Measurements from ENCODE around the gene FHIT. TPM values are rescaled to one million over a fixed set of nuclear protein-coding genes. Genes with fewer than 3 reads are reported as not detected.

FHIT gene
- total and polyA plus RNA-seq, 4 donors = 2.6 to 21.3 (median 8.7) TPM

DNA sequence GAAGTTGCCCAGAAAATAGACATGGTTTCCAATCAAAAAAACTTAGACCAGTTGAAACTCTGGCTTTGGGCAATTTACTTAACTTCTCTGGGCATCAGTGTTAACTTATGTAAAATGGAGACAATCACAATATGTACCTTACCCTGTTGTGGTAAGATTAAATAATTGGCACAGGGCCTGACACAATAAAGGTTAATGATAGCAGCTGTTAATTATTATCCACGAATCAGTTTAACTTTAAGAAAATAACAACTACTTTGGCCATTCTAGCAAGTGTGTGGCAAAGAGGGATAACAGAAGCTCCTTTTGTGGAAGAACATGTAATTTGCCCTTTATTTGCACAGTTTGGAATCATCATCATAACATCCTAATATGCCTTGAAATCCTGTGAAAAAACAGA lies 787.6 kb downstream of the FHIT start:
- ATAC-seq (ENCODE audit: insufficient read depth, low FRiP score) = no peak
- no peaks in the 10 kb centered on the region for H3K36me3 ChIP-seq (ENCODE audit: control insufficient read depth in 4 of 4, insufficient read depth in 4 of 4, low read length in 4 of 4)
- no peaks in the 10 kb centered on the region for H3K27me3 ChIP-seq (ENCODE audit: control insufficient read depth in 3 of 3, insufficient read depth in 3 of 3, low read length in 2 of 3)
- no peak overlapping the region for H3K4me3 ChIP-seq
- H3K4me1 ChIP-seq (ENCODE audit: control insufficient read depth in 5 of 5, insufficient read depth in 5 of 5, low read length in 5 of 5) = no peaks in the 10 kb centered on the region
- peaks cover 0 to 5% (median 2%) of the 10 kb centered on the region in 4 donors for H3K9me3 ChIP-seq (ENCODE audit: control insufficient read depth in 4 of 4, insufficient read depth in 3 of 4, low read length in 3 of 4)
- WGBS, 2 donors = 48 to 83% methylated on average over 1 of the region's 1 CpG
- no peak overlapping the region for H3K9ac ChIP-seq (ENCODE audit: insufficient read depth in 1 of 2, low read length in 2 of 2)
- TF ChIP-seq, protein P1, sequence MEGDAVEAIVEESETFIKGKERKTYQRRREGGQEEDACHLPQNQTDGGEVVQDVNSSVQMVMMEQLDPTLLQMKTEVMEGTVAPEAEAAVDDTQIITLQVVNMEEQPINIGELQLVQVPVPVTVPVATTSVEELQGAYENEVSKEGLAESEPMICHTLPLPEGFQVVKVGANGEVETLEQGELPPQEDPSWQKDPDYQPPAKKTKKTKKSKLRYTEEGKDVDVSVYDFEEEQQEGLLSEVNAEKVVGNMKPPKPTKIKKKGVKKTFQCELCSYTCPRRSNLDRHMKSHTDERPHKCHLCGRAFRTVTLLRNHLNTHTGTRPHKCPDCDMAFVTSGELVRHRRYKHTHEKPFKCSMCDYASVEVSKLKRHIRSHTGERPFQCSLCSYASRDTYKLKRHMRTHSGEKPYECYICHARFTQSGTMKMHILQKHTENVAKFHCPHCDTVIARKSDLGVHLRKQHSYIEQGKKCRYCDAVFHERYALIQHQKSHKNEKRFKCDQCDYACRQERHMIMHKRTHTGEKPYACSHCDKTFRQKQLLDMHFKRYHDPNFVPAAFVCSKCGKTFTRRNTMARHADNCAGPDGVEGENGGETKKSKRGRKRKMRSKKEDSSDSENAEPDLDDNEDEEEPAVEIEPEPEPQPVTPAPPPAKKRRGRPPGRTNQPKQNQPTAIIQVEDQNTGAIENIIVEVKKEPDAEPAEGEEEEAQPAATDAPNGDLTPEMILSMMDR (IDR thresholded peaks at IDR 0.05; ENCODE audit: control extremely low read depth, extremely low read depth) = no peak
- DNase-seq = no peak
- no peak overlapping the region for H3K27ac ChIP-seq (ENCODE audit: low read depth in 1 of 2, low read length in 1 of 2)

DNA sequence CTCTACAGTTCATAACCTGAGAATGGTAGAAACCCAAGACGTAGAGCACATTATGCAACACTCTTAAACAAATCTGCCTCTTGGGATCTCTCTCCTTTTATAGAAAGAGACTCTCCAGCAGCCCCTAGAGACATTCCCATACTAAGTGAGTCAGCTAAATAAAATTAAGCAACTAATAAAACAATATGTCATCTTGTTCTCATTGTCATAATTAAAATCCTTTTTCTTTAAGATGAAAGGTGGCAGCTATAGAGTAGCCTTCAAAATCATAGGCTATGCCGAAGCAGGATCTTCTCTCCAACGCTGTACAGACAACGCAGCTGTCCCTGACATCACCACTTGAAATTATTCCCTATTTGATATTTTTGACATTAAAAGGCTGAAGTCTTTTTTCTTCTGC lies 790.0 kb downstream of the FHIT start:
- DNase-seq = no peak
- WGBS, 2 donors = 83 to 87% methylated on average over 4 of the region's 4 CpGs
- Histone ChIP-seq H3K9ac (ENCODE audit: insufficient read depth in 1 of 2, low read length in 2 of 2) (no peak overlapping the region), H3K4me1 (ENCODE audit: control insufficient read depth in 5 of 5, insufficient read depth in 5 of 5, low read length in 5 of 5) (no peaks in the 10 kb centered on the region), H3K4me3 (no peak overlapping the region), H3K27ac (ENCODE audit: low read depth in 1 of 2, low read length in 1 of 2) (no peak overlapping the region), H3K36me3 (ENCODE audit: control insufficient read depth in 4 of 4, insufficient read depth in 4 of 4, low read length in 4 of 4) (no peaks in the 10 kb centered on the region), H3K27me3 (ENCODE audit: control insufficient read depth in 3 of 3, insufficient read depth in 3 of 3, low read length in 2 of 3) (no peaks in the 10 kb centered on the region), H3K9me3 (ENCODE audit: control insufficient read depth in 4 of 4, insufficient read depth in 3 of 4, low read length in 3 of 4) (peaks cover 0 to 5% (median 0%) of the 10 kb centered on the region in 4 donors)
- no peak for ATAC-seq (ENCODE audit: insufficient read depth, low FRiP score)
- TF ChIP-seq, protein P1 (IDR thresholded peaks at IDR 0.05; ENCODE audit: control extremely low read depth, extremely low read depth) = no peak

DNA sequence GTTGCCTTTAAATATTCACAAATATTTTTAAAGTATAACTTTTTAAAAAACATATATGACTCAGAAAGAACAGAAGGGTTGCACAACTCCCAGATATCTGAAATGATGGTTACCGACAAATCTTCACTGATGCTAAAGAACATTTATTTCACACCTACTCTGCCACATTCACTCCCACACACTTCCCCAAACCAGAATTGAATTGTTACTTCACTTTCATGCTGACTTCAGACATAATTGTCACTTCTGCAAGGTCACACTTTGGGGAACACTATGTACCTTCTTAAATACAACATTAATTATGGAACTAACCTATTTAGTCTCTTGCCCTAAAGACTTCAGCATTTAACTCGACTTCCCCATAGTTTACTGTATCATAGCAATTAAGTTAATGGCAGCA lies 795.1 kb downstream of the FHIT start:
- Histone ChIP-seq H3K9me3 (ENCODE audit: control insufficient read depth in 4 of 4, insufficient read depth in 3 of 4, low read length in 3 of 4) (no peaks in the 10 kb centered on the region), H3K4me1 (ENCODE audit: control insufficient read depth in 5 of 5, insufficient read depth in 5 of 5, low read length in 5 of 5) (no peaks in the 10 kb centered on the region), H3K36me3 (ENCODE audit: control insufficient read depth in 4 of 4, insufficient read depth in 4 of 4, low read length in 4 of 4) (no peaks in the 10 kb centered on the region), H3K9ac (ENCODE audit: insufficient read depth in 1 of 2, low read length in 2 of 2) (no peak overlapping the region), H3K27me3 (ENCODE audit: control insufficient read depth in 3 of 3, insufficient read depth in 3 of 3, low read length in 2 of 3) (no peaks in the 10 kb centered on the region), H3K4me3 (no peak overlapping the region), H3K27ac (ENCODE audit: low read depth in 1 of 2, low read length in 1 of 2) (no peak overlapping the region)
- TF ChIP-seq, protein P1 (IDR thresholded peaks at IDR 0.05; ENCODE audit: control extremely low read depth, extremely low read depth) = no peak
- DNase-seq (no peak), ATAC-seq (ENCODE audit: insufficient read depth, low FRiP score) (no peak)
- 38 to 55% methylated on average over 2 of the region's 2 CpGs for WGBS, 2 donors

DNA sequence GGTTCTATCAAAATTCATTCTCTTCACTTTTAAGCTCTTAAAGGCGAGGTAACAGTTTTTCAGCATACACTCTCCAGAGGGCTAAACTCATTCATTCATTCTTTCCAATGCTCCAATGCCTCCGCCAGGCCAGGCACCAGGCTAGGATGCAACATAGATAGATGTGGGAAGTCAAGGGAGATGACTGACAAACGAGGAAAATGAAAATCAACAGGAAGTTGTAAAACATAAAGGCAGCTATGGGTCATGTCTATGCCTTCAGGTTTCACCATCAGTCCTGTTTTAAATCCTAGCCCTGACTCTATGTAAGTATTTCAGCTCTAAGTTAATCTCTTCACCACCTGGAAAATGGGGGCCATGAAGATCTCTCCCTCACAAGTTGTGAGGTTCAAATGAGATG lies 797.9 kb downstream of the FHIT start:
- no peak for ATAC-seq (ENCODE audit: insufficient read depth, low FRiP score)
- H3K4me1 ChIP-seq (ENCODE audit: control insufficient read depth in 5 of 5, insufficient read depth in 5 of 5, low read length in 5 of 5) = peaks cover 0 to 3% (median 0%) of the 10 kb centered on the region in 5 donors
- no peaks in the 10 kb centered on the region for H3K27me3 ChIP-seq (ENCODE audit: control insufficient read depth in 3 of 3, insufficient read depth in 3 of 3, low read length in 2 of 3)
- H3K36me3 ChIP-seq (ENCODE audit: control insufficient read depth in 4 of 4, insufficient read depth in 4 of 4, low read length in 4 of 4) = no peaks in the 10 kb centered on the region
- H3K9ac ChIP-seq (ENCODE audit: insufficient read depth in 1 of 2, low read length in 2 of 2) = no peak overlapping the region
- H3K9me3 ChIP-seq (ENCODE audit: control insufficient read depth in 4 of 4, insufficient read depth in 3 of 4, low read length in 3 of 4) = no peaks in the 10 kb centered on the region
- DNase-seq = no peak
- H3K27ac ChIP-seq (ENCODE audit: low read depth in 1 of 2, low read length in 1 of 2) = no peak overlapping the region
- no peak overlapping the region for H3K4me3 ChIP-seq
- TF ChIP-seq, protein P1 (IDR thresholded peaks at IDR 0.05; ENCODE audit: control extremely low read depth, extremely low read depth) = no peak
- 66 to 71% methylated on average over 3 of the region's 3 CpGs for WGBS, 2 donors

Measured in lung (tissue), 12 donors.